ENCODE results near the gene SLC2A5.
A peak's percentile ranks its signal among the peaks of the same experiment; 100 is the strongest.
"Not testable (repeated sequence)": the region's sequence is repeated elsewhere in the genome, so short reads cannot be mapped to it uniquely, and the experiment has no call there.

The SLC2A5 gene

GRCh38 chr1:9031077-9031476 lies 38.4 kb downstream of the SLC2A5 start:
- DNase-seq: not testable (repeated sequence)

- DNase-seq: no peak
These were observed 40.3 kb downstream of the SLC2A5 start for GRCh38 chr1:9028921-9029705.

- DNase-seq: no peak
These were observed 42.1 kb downstream of the SLC2A5 start for GRCh38 chr1:9027307-9027706.

GRCh38 chr1:9025449-9025848 lies 44.0 kb downstream of the SLC2A5 start:
- no peak for DNase-seq

DNA sequence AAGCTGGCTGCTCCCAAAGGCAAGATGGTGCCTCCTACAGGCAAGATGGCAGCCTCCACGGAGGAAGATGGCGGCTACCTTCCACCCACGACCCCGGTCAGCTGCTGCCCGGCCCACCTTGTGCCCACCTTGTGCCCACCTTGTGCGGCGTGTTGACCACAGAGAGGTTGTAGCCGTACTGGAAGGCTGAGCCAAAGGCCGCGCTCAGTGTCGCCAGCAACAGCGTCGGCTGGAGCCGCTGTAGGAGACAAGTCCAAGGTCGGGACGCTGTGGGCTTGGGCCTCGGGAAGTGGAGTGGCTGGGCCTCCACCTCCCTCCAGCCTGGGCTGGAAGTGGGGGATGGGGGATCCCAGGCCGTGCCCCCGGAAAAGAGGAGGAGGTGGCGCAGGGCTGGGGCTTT lies 44.6 kb downstream of the SLC2A5 start:
- DNase-seq: no peak

DNA sequence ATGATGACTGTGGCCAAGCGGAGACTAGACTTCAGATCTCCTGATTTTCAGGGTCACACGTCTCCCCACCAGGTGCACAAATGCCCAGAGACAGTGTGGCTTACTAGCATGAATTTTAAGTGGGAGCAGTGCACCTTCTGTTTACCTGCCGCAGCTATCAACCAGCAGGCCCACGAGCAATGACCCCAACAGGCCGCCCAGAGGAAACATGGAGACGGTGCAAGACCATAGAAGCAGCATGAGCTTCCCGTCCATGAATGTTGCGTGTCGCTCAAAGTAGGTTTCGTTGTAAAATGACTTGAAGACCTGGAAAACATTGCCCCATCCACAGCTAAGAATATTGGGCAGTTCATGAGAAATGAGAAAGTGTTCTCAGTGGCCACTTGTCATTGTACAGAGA lies 46.7 kb downstream of the SLC2A5 start:
- no peak for DNase-seq

GRCh38 chr1:9022026-9022738 lies 47.3 kb downstream of the SLC2A5 start:
- DNase-seq: not testable (repeated sequence)

- DNase-seq: no peak
These were observed 49.1 kb downstream of the SLC2A5 start for GRCh38 chr1:9020305-9020704.

DNA sequence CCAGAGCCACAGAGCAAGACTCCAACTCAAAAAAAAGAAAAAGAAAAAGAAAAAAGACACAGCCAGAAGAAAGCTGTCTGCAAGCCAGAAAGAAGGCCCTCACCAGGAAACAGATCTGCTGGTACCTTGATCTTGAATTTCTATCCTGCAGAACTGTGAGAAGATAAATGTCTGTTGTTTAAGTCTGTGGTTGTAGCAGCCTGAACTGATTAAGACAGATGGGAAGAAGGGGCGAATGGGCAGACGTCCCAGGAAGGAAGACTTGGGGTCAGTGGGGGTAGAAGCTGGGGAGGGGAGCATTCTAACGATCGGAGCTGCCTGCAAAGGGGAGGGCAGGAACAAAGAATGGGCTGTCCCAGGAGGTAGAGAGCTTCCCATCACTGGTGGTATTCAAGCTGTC lies 49.5 kb downstream of the SLC2A5 start:
- DNase-seq: no peak

DNA sequence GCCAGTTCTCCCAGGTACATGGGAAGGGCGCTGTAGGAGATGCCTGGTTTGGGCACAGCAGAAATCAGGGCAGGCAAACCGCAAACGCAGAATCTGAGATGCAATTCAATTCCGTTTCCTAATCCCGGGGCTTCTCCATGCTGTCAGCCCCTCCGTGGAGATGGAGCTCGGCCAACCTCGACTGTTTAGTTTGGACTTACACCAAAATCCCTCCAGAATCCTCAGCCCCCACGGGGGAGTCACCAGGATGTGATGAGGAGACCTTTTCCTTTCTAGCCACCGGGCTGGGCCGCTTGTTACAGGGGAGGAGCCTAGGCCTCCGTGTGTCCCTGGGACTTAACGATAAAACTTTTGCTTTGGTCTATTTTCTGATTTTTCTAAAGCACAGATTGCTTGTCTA lies 51.1 kb downstream of the SLC2A5 start:
- DNase-seq: no peak

- DNase-seq: no peak
These were observed 53.0 kb downstream of the SLC2A5 start for GRCh38 chr1:9016455-9016854.

- DNase-seq: no peak
These were observed 54.7 kb downstream of the SLC2A5 start for GRCh38 chr1:9014475-9015375.

DNA sequence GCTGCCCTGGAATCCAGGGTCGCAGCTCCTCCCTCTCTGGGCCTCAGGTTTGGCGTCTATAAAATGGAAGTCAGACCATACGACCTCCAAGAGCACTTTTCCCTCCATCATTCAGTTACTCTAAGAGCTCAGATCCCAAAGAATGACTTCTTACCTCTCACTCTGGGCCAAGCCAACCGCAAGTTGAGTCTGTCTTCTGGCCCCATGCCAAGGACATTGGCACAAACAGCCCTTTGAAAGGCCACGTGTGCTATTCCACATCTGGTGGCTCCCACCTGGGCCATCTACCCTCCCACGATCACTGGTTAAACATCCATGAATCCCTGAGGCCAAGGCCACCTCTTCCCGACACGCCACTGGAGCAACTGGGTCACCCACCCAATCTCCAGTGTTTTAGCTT lies 55.6 kb downstream of the SLC2A5 start:
- no peak for DNase-seq

DNA sequence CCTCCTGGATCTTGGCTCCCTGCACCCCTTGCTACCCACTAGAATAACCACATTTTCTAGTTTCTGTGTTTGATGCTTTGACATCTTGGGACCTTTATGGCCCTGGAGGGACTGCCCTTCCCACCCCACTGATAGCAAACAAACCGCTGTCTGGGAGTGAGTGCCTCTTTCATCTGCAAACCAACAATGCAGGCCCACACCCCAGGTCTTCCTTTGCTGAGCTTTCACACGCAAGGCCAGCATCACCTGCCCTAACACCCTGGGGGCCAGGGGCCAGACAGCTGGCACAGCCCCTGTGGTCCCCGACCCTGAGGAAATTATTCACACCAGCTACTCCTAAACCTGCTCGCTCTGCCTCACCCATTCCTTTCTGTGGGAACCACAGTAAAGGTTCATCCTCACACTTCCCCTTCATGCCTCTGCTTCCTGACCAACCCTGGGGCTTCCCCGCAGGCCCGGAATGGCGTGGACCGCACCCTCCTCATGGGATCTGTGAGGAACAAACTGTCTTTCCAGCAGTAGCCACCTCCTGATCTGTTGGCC lies 58.6 kb downstream of the SLC2A5 start:
- no peak for DNase-seq

- peak; percentile 14 for DNase-seq
These were observed 59.7 kb downstream of the SLC2A5 start for GRCh38 chr1:9009438-9010370.

GRCh38 chr1:9008236-9008635 lies 61.2 kb downstream of the SLC2A5 start:
- no peak for DNase-seq

GRCh38 chr1:9006956-9007615 lies 62.3 kb downstream of the SLC2A5 start:
- DNase-seq: no peak

- no peak for DNase-seq
These were observed 64.1 kb downstream of the SLC2A5 start for GRCh38 chr1:9005395-9005708.

- peak; percentile 83 for DNase-seq
These were observed 64.6 kb downstream of the SLC2A5 start for GRCh38 chr1:9004700-9005394.

DNA sequence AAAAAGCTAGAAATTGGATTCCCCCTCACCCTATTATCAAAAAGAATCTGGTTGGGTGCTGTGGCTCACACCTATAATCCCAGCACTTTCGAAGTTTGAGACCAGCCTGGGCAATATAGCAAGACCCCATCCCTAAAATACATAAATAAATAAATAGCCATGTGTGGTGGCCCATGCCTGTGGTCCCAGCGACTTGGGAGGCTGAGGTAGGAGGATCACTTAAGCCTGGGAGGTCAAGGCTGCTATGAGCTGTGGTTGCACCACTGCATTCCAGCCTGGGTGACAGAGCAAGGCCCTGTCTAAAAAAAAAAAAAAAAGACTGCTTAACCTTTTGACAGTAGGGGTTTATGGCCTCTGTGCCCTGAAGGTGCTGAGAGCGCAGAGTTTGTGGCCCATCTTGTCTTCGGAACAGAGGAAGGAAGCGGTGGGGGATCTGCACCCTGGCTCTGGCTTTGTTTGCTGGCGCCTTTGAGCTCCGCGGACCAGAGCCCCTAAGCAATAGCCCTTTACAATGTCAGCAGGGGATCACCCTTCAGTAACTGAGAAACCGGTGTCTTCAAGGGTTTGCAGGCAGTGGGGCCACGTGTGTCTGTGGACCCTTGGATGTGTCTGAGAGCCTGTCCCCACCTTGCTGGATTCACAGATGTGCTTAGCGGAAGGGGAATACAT lies 65.3 kb downstream of the SLC2A5 start:
- no peak for DNase-seq
